ENCODE measurements around the gene CPLANE1.

Gene CPLANE1

DNA sequence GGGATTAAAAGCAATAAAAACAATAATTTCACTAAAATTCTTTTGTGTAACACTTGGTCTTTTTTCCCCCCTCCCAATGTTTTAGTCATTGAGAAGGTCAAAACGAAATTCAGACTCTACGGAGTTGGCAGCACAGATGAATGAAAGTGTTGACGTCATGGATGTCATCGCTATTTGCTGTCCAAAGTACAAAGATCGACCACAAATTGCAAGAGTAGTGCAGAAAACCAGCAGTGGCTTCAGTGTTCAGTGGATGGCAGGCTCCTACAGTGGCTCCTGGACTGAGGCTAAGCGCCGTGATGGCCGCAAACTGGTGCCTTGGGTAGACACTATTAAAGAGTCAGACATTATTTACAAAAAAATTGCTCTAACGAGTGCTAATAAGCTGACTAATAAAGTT lies 184.7 kb downstream of the CPLANE1 start:
- DNase-seq (ENCODE audit: low spot score): no peak

DNA sequence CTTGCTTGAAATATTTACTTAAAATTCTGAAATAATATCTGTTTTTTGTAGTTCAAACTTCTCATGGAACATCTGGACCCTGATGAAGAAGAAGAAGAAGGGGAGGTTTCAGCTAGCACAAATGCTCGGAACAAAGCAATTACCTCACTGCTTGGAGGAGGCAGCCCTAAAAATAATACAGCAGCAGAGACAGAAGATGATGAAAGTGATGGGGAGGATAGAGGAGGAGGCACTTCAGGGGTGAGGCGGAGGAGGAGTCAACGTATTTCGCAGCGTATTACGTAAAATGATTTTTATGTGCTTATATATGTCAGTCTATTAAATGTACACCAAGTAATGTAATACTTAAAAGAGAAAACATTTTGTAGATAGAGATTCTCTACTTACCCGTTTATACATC lies 185.4 kb downstream of the CPLANE1 start:
- DNase-seq (ENCODE audit: low spot score): no peak

DNA sequence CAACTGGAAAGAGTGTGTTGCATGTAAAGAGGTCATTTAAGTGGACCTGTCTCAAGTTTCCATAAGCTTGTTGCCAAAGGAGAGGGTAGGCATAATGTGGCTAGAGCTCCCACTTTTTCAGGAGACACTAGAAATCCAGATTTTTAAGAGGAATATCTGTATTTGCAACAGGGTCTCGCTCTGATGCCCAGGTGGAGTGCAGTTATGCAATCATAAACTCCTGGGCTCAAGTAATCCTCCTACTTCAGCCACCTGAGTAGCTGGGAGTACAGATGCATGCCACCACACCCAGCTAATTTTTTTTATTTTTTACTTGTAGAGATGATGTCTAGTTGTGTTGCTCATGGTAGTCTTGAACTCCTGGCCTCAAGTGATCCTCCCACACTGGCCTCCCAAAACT lies 189.1 kb downstream of the CPLANE1 start:
- DNase-seq (ENCODE audit: low spot score): no peak

DNA sequence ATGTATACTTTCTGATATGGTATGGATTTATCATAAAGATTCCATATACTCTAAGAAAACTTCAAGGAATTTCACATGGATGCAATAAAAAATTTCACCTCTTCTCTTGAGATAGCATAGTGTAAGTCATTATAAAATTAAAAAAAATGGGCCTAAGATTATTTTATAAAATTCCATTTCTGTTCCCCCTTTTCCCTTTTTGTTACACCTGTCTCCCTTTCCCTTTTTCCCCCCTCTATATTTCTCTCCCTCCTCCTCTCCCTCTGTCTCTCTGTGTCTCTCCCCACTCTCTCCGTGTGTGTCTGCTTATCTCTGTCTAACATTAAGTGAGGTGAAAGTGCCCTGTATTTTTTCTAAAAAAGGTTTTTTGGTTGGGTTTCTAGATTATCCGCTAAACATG lies 192.4 kb downstream of the CPLANE1 start:
- DNase-seq (ENCODE audit: low spot score): no peak
